Adrenal gland (tissue), 12 donors: ENCODE data around the gene C1QTNF5. TPM values are rescaled to one million over a fixed set of nuclear protein-coding genes. Genes with fewer than 3 reads are reported as not detected.

Experiments
- DNase-seq, 7 donors: peaks; one replicate each; pipeline ENCODE4 v3.0.0-alpha.2; 2019 to 2020
- H3K27ac ChIP-seq, 5 donors: fragments of 200-600 bp; sonication (generic) in 4 of 5; 1 replicate in 3 of 5; 2 replicates in 2 of 5; pipeline versions ENCODE4 v1.5.1 to v1.8.0; 2016 to 2020; ENCODE audit warnings: mild to moderate bottlenecking in 1 of 5
- H3K27me3 ChIP-seq: fragments of 200-600 bp; 2 replicates; pipeline ENCODE4 v1.8.0; 2021
- H3K36me3 ChIP-seq, 2 donors: fragments of 200-600 bp; replicated peaks in 1 of 2; 1 replicate in 1 of 2; 2 replicates in 1 of 2; pipeline versions ENCODE4 v1.5.1 to v1.8.0; 2018 to 2022
- H3K4me1 ChIP-seq, 2 donors: fragments of 200-600 bp; replicated peaks in 1 of 2; 1 replicate in 1 of 2; 2 replicates in 1 of 2; pipeline versions ENCODE4 v1.5.1 to v1.8.0; 2018 to 2021
- H3K4me3 ChIP-seq, 4 donors: fragments of 200-600 bp; sonication (generic) in 3 of 4; one replicate each; pipeline ENCODE4 v1.5.1; 2016 to 2018
- H3K9me3 ChIP-seq, 3 donors: fragments of 200-600 bp; sonication (generic) in 1 of 3; replicated peaks in 1 of 3; 1 replicate in 2 of 3; 2 replicates in 1 of 3; pipeline versions ENCODE4 v1.5.1 to v1.8.0; 2016 to 2021
- POLR2A ChIP-seq, 2 donors: fragments of 450-650 bp; IDR thresholded peaks; one replicate each; pipeline ENCODE4 v1.6.1; 2017; ENCODE audit warnings: antibody characterized with exemption in 2 of 2, mild to moderate bottlenecking in 2 of 2, moderate library complexity in 1 of 2
- WGBS, 4 donors: extraction: QIAGEN DNeasy Blood & Tissue Kit in 2 of 4; methylation state at CpG; one replicate each; pipeline versions ENCODE4 v1.1.5 to v1.1.7; 2013 to 2017; 5-methylcytosine and 5-hydroxymethylcytosine counted together
- intact Hi-C, 2 donors: fragments of 100-400 bp; cut with DNase I; formaldehyde crosslinking; loops; one replicate each; pipeline versions ENCODE4 v1.14.1 to v1.15.0; 2022 to 2023
- polyA plus RNA-seq, 3 donors: library from polyadenylated mRNA; stranded (reverse); fragments of 200-250 nt in 2 of 3; fragments of 350-450 nt in 1 of 3; fragmentation: Illumina TruSeq in 1 of 3; extraction: RNeasy Lipid Tissue Mini Kit (QIAGEN cat#74804) in 1 of 3; gene quantifications; one replicate each; pipeline ENCODE4 v1.2.3, GENCODE V29; 2013 to 2014
- total RNA-seq, 9 donors: library from RNA; depleted of rRNA in 4 of 9; stranded (reverse); fragments of >200 nt in 4 of 9; fragments of 120-200 nt in 1 of 9; fragmentation: NEBNext Ultra II Directional in 1 of 9; extraction: Animal tissue kit (Norgen Biotek cat#: 25700) in 1 of 9; gene quantifications; one replicate each; pipeline versions ENCODE4 v1.1.0 to v1.2.4, GENCODE V29; 2013 to 2023
- TF ChIP-seq, protein P1 (sequence below), 6 experiments: fragments of 450-650 bp in 4 of 6; fragments of 200-600 bp in 2 of 6; sonication (generic) in 1 of 6; IDR thresholded peaks; 1 replicate in 5 of 6; 2 replicates in 1 of 6; pipeline versions ENCODE4 v1.5.1 to v1.8.0; 2016 to 2021; ENCODE audit warnings: antibody characterized with exemption in 6 of 6, mild to moderate bottlenecking in 2 of 6, moderate library complexity in 1 of 6
- donor health status: healthy with polysubstance abuse.
- donor health status: Bipolar disorder and iron deficiency.
- donor health status: DM: yes; HTN: yes; CAD: no.
- donor health status: DM: no; HTN: no; CAD: no.
- donor health status: DM: no; HTN: no; CAD: no.
- donor health status: DM: yes; HTN: yes; CAD: no.

Gene C1QTNF5
- total and polyA plus RNA-seq, 12 donors, result 1.8 to 46.9 (median 20.6) TPM

DNA sequence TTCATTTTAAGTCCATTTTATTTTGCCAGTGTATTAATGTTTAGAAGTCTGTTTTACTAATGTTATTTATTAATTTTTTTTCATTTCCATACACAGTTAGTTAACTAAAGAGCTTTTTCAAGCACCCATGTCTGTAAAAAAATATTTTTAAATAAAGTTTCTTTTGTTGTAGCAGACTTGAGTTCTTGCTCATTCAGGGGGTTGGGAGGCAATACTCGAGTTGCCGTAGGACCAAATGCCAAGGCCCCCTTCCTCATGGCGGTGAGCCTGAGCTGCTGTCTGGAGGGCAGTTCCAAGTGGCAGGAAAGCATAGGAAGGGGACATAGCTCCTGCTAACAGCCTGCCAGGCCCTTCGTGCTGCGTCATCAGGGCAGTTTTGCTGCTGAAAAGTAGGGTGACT lies 32.7 kb downstream of the C1QTNF5 start:
- no peaks in the 10 kb centered on the region for H3K9me3 ChIP-seq
- DNase-seq, result no peak
- peaks cover 10 to 11% of the 10 kb centered on the region in 2 donors for H3K4me1 ChIP-seq
- 61 to 74% (median 67%) methylated on average over 3 to 5 of the region's 5 CpGs for WGBS, 4 donors
- H3K27ac ChIP-seq, result peak overlapping the region in 1 of 5 donors; percentile 8
- TF ChIP-seq POLR2A (IDR thresholded peaks at IDR 0.05), result no peak
- TF ChIP-seq, protein P1, sequence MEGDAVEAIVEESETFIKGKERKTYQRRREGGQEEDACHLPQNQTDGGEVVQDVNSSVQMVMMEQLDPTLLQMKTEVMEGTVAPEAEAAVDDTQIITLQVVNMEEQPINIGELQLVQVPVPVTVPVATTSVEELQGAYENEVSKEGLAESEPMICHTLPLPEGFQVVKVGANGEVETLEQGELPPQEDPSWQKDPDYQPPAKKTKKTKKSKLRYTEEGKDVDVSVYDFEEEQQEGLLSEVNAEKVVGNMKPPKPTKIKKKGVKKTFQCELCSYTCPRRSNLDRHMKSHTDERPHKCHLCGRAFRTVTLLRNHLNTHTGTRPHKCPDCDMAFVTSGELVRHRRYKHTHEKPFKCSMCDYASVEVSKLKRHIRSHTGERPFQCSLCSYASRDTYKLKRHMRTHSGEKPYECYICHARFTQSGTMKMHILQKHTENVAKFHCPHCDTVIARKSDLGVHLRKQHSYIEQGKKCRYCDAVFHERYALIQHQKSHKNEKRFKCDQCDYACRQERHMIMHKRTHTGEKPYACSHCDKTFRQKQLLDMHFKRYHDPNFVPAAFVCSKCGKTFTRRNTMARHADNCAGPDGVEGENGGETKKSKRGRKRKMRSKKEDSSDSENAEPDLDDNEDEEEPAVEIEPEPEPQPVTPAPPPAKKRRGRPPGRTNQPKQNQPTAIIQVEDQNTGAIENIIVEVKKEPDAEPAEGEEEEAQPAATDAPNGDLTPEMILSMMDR (IDR thresholded peaks at IDR 0.05), result no peak
- no peaks in the 10 kb centered on the region for H3K27me3 ChIP-seq
- H3K36me3 ChIP-seq, result peaks cover 0 to 3% of the 10 kb centered on the region in 2 donors
- H3K4me3 ChIP-seq, result no peak overlapping the region
- intact Hi-C loops, result no loop called here

DNA sequence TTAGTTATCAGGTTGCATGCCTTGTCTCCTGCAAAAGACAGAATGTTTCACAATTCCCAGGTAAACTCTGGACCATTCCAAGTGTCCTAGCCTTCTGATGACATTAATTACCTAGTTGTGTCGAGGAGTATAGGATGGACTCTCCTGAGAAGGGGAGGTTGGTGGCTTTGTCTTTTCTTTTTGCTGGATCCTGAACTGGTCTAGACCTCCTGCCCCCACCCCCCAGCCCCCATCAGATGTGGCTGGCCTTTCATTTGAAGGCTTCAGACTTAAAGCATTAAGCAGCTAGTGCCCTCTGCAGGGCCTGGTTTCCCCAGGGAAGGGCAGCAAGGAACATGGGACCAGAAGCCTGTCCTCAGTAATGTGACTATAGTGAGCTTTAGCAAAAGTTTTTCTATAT lies 33.5 kb downstream of the C1QTNF5 start:
- Histone ChIP-seq H3K4me1 (peaks cover 10 to 11% of the 10 kb centered on the region in 2 donors), H3K36me3 (peaks cover 0 to 8% of the 10 kb centered on the region in 2 donors), H3K9me3 (no peaks in the 10 kb centered on the region), H3K27ac (peak overlapping the region in 4 of 5 donors; percentile 15 to 90 (median 76)), H3K27me3 (no peaks in the 10 kb centered on the region), H3K4me3 (no peak overlapping the region)
- DNase-seq, result peak in 1 of 7 donors; percentile 17
- intact Hi-C loops, result no loop called here
- TF ChIP-seq POLR2A (IDR thresholded peaks at IDR 0.05), result no peak
- TF ChIP-seq, protein P1 (IDR thresholded peaks at IDR 0.05), result no peak
- WGBS, 4 donors, result 57 to 92% (median 81%) methylated on average over 1 of the region's 1 CpG

DNA sequence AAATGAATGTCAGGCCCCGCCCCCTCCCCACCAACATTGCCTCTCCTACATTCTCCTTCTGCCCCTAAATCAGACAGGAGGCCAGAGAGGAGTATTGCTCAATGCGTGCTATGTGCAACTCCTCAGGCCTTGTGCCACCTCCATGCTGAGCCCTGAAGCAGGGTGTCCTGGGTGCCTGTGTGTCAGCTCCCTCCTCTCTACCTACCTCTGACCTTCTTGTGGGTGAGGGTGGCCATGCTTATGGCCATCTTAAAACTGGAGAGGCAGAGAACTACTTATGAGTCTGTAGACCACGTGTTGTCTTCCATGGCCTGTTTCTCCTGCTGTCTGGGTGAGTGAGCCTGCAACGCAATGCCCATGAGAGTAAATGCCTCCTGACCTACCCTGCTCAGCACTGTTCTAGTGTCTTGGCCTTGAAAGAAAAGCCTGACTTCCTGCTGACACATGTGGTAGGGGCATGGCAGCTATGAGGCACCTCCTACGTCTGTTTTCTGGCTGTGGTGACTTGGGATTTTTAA lies 34.3 kb downstream of the C1QTNF5 start:
- TF ChIP-seq, protein P1 (IDR thresholded peaks at IDR 0.05), result no peak
- peak in 1 of 2 donors; percentile 40 for TF ChIP-seq POLR2A (IDR thresholded peaks at IDR 0.05)
- Histone ChIP-seq H3K27me3 (no peaks in the 10 kb centered on the region), H3K36me3 (peaks cover 0 to 16% of the 10 kb centered on the region in 2 donors), H3K4me1 (peaks cover 10 to 11% of the 10 kb centered on the region in 2 donors), H3K27ac (peak overlapping the region; percentile 19 to 90 (median 68)), H3K9me3 (no peaks in the 10 kb centered on the region), H3K4me3 (no peak overlapping the region)
- 37 to 55% (median 49%) methylated on average over 5 of the region's 5 CpGs for WGBS, 4 donors
- intact Hi-C loops, result no loop called here
- DNase-seq, result peak in 5 of 7 donors; percentile 69 to 77 (median 75)

DNA sequence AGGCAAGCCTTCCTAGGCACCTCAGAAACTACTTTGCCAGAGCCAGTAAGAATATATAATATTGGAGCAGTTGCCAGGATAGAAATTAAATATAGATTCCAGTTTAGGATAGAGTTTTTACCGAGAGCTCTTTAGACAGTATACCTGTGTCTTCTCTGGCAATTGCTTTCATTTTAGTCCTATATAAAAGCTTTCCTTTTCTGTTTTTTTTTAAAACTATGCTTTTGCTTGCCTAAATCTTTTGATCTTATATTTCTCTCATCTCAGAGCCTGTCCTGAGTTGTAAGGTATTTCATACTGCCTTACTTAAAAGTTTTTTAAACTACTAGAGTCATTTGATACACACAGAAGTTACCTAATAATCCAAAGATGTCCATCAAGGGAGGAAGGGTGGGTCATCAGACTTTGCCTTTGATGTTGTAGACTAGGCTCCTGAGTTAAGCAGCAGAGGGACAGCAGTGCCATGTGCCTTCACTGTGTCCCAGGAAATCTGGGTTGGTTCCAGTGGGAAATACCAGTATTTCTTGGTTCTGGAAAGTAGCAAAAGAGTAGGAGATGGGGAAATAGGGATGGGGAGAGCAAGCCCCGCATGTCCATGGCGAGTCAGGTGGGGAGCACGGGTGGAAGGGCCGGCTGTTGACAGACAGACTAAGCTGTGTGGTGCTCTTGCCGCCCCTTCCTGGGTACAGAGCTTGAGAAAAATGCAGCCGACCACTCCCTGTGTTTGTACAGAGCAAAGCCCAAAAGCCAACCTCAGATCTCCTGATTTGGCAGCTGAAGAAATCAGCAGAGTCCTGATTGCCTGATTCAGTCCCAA lies 34.9 kb downstream of the C1QTNF5 start:
- Histone ChIP-seq H3K4me1 (peaks cover 10 to 11% of the 10 kb centered on the region in 2 donors), H3K4me3 (no peak overlapping the region), H3K9me3 (no peaks in the 10 kb centered on the region), H3K27me3 (no peaks in the 10 kb centered on the region), H3K27ac (peak overlapping the region in 4 of 5 donors; percentile 61 to 90 (median 76)), H3K36me3 (peaks cover 0 to 21% of the 10 kb centered on the region in 2 donors)
- no peak for DNase-seq
- no peak for TF ChIP-seq POLR2A (IDR thresholded peaks at IDR 0.05)
- TF ChIP-seq, protein P1 (IDR thresholded peaks at IDR 0.05), result no peak
- intact Hi-C loops, result no loop called here
- 91 to 95% (median 92%) methylated on average over 7 of the region's 7 CpGs for WGBS, 4 donors
